HS-5 (cell line): ENCODE data around the gene TBC1D16.
"Not testable (repeated sequence)": the region's sequence is repeated elsewhere in the genome, so short reads cannot be mapped to it uniquely, and the experiment has no call there.

Source experiments
- DNase-seq: peaks from one replicate; pipeline ENCODE4 v3.0.0-alpha.2; 2012; ENCODE audit warnings: low read depth

Gene TBC1D16

DNA sequence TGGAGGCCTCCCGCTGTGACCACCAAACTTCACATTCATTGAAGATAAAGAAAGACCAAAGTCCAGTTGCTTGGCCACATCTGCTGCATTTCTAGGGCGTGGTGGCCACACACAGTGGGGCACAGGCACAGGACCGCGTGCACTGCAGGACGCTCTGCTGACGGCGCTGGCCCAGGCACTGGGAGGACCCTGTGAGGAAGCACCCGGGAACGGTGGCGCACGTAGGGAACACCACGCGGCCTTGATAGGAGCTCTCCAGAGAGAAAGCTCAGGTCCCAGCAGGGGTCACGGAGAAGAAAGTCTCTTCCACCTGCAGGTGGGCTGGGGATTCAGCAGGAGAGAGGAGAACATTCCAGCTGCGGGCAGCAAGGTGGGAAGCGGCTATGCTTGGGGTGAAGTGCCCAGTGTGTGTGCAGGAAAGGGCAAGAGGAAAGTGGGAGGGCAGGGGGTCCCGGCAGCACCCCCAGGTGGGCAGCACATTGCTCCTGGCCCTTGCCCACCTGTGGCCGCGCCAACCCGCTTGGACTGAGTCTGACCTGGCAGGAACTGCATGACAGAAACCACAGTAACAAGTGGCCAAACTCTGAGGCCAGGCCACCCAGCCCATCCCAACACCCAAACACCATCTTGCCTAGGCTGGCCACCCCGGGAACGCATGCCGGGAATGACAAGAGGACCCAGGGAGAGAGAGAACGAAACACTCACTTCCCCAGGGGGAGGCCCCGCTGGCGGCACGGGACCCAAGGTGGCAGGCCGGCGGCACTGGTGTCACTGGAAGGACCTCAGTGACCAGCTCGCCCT is 32.8 kb downstream of the TBC1D16 start:
- no peak for DNase-seq

DNA sequence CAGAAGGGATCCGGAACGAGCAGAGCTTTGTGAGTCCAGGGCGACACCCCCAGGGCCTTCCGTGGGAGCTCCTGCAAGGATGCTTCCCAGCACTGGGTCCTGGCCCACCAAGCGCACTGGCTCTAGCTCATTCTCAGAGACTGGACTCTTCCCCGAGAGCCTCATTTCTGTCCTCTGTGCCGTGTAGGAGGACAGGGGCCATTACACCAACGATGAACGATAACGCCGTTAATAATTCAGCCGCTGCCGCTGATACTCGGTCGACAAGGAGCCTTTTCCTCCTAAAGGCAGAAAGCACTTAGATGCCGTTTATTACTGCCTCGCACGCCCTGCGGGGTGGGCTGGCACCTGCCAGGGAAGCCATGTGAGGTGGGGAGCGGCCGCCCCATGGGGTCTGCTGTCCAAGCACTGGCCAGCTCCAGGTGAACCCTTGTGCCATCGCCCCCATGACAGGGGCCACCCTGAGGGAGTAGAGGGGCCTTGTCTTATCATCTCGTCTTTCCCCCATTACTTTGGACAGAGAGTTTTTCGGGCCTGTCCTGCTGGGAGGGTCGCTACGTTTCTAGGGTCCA is 33.5 kb downstream of the TBC1D16 start:
- no peak for DNase-seq

DNA sequence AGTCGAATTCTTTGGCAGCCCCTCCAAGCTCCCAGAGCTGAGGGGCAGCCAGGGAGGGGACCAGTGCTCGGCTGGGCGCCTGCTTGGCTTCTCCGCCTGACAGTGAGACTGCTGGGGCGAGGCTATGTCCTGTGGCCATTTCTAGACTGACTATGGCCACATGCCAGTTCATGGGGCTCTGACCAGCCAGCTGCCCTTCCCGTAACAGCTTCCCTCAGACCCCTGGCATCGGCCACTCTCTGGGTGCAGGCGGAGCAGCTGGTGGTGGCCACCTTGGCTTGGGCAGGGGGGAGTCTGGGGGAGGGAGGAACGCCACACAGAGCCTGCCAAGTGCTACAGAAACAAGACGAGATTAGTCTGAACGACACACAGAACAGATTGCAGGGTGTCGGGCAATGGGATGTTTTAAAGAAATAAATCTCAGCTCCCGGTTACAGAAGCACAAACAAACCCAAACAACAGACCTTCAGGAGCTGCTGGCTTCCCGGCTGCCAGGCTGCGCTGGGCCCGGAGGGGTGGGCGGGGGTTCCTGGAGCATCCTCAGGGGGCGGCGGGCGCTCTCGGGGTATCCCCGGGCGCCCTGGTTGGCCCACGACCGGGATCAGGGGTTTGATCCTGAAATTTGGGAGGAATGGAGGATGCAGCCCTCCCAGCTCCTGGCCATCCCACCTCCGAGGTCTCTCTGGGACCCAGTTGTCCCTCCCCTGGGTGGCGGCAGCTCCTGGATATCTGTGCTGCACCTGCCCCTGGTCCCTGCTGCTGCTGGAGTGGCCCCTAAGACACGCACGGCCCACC is 34.5 kb downstream of the TBC1D16 start:
- no peak for DNase-seq

DNA sequence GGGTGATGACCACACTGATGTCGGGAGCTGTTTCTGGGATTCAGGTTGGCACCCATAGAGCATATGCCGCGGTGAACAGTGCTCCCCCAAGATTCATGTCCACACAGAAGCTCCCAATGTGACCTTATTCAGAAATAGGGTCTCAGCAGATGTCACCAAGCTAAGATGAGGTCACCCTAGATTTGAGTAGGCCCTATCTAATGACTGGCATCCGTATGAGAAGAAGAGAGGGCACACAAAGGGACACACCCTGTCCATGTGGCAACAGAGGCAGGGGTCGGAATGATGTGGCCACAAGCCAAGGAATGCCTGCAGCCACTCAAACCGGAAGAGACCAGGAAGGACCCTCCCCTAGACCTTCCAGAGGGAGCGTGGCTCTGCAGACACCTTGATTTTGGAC is 35.5 kb downstream of the TBC1D16 start:
- no peak for DNase-seq

DNA sequence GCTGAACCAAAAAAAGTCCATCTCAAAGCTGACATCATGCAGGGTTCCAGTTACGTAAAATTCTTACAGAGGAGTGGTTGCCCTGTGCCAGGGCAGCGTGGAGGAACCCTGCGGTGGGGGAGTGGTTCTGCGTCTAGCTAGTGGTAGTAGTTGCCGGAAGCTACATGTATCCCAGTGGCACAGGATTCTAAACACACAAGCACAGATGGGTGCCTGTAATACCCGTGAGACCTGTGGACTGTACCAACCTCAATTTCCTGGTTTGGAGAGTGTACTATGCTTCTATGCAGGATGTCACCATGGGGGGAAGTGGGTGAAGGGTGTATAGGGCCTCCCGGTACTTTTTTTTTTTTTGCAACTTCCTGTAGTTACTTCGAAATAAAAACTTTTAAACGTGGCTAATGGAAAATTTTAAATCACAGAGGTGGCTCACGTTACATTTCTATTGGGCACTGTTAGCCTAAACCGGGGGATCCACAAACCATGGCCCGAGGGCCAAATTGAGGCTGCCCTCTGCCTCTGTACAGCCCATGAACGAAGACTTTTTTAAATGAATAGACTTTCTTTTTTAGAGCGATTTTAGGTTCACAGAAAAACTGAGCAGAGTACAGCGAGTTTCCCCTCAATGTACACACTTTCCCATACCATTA is 38.5 kb downstream of the TBC1D16 start:
- DNase-seq, result no peak

DNA sequence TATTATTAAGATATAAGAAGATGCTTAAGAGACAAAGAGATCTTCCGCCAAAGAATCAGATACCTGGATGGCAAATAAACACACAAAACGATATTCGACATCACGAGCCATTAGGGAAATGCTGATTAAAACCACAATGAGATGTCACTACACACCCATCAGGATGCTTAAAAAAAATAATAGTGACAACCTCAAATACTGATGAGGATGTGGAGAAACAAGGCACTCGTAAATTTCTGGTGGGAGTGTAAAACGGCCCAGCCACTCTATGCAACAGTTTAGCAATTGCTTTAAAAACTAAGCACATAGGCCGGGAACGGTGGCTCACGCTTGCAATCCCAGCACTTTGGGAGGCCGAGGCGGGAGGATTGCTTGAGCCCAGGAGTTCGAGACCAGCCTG is 39.4 kb downstream of the TBC1D16 start:
- no peak for DNase-seq

DNA sequence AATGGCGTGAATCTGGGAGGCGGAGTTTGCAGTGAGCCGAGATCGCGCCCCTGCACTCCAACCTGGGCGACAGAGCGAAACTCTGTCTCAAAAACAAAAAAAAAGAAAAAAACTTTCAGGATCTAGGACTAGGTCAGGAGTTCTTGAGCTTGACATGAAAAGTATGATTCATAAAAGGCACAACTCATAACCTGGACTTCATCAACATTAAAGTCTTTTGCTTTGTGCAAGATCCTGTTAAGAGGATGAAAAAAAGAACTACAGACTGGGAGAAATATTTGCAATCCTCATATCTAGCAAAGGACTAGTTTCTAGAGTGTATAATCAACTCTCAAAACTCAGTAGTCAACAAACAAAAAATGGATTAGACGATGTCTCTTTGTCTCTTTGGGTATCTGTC is 40.0 kb downstream of the TBC1D16 start:
- DNase-seq, result no peak

DNA sequence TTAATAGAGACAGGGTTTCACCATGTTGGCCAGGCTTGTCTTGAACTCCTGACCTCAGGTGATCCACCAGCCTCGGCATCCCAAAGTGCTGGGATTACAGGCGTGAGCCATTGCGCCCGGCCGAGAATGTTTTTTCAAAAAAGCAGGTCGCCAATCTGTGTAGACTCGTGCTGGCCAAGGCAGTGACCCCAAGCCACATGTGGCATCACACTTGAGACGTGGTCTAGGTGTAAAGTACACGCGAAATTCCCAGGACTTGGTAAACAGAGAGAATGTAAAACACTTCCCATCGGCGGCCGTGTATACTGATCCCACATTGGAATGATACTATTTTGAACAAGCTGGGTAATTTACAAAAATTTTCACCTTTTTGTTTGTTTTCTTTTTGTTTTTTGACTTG is 41.1 kb downstream of the TBC1D16 start:
- no peak for DNase-seq

DNA sequence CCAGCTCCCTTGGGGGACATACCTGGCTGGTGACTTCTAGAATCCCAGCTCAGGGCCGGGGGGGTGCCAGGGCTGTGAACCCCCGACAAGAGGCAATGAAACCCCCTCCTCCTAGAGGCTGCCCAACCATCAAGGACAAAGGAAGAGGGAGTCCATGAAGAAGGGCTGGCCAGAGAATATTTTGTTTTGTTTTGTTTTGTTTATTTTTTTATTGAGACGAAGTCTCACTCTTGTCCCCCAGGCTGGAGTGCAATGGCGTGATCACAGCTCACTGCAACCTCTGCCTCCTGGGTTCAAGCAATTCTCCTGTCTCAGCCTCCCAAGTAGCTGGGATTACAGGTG is 41.5 kb downstream of the TBC1D16 start:
- DNase-seq, result not testable (repeated sequence)

DNA sequence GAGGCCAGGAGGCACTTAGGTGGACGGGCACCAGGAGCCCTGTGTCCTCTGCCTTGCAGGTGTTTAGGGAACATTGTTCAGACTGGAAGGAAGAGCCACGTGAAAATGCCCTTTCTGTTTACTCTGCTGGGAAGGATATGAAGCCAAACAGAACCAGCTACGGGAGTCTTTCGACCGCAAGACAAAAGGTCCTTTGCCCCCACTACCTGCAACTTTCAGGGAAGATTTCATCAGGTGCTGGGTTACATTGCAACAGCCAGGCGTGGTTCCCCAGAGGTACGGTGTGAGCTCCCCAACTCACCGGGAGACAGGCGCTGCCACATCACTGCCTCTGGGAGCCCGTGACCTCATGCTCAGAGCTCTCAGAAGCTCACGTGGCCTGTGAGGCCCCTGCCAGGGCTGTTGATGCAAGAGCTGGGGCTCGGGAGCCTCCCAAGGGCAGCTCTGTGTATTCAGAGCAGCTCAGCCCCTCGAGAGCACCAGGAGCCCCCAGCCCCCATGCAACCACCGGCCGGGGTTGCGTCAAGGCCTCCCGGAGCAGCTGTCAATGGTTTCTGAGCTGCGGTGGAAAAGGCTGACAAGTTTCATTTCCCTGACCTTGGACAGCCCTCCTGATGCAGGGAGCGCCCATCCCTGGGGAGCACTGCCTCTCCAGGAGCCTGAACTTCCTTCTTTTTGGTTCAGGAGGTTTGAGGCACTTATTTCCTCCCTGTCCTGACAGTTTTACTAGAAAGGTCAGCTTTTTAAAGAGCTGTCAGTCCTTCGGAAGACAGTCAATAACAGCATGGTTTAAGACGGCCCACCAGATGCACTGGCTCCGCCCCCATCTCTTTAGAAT is 42.1 kb downstream of the TBC1D16 start:
- DNase-seq, result peak; percentile 56

DNA sequence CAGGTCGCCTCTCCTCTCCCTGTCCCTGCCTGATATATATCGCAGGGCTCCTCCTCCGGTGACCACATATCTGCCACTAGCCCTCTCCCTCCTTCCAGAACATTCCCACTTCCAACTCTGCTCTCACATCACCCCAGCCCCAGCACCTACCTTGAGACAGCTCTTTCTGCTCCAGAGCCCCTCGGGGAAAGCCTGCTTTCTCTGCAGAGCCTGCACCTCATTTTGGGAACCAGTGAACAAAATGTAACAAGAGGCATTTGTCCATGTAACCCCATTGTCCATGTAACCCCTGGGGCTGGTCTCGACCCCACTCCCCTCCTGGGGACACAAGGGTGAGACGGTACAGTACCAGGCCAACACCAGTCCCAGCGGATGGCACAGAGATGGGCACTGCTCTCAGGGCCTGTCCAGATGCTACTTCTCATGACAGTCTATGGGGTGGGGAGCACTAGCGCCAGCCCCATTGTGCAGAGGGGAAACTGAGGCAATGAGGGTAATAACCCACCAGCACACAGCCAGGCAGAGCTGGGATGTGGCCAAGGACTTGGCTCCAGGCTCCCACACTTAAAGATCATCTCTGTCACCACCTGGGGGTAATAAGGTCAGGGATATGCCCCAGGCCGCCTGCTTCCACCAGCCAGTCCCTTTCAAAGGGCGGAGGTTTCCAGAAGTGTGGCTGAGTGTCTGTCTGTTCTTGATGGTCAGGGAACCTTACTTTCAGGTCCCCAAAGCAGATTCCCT is 42.9 kb downstream of the TBC1D16 start:
- DNase-seq, result no peak

DNA sequence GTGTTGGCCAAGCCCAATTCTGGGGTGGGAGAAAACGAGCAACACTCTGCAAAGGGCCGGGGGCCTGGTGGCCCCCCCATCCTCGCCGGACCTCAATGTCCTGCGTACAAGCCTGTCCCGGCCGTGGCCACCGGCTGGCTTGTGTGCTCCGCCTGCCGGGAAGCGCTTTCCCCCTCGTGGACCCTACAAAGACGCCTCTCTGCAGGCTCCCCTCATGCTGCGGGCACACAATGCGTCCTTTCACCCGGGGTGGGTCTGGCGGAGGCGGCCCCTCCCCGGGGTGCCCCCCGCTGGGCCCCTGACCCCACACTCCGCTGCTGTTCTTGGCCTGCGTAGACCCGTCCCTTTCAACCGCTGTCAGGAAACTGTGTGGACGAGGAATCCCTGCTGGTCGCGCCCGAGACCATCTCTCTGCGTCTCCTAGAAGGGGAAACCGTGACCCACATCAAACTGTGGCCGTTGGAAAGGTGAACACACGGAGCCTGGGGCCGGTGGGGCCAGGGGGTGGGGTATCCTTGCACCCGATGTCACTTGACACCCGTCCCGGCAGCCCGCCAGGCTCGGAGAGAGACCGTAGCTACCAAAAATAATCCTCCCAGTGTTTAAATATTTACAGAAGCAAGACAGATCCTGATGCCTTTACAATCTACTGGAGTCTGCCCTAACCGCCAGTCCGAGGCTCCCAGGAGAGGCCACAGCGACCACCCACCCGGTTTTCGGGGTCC is 43.6 kb downstream of the TBC1D16 start:
- no peak for DNase-seq

DNA sequence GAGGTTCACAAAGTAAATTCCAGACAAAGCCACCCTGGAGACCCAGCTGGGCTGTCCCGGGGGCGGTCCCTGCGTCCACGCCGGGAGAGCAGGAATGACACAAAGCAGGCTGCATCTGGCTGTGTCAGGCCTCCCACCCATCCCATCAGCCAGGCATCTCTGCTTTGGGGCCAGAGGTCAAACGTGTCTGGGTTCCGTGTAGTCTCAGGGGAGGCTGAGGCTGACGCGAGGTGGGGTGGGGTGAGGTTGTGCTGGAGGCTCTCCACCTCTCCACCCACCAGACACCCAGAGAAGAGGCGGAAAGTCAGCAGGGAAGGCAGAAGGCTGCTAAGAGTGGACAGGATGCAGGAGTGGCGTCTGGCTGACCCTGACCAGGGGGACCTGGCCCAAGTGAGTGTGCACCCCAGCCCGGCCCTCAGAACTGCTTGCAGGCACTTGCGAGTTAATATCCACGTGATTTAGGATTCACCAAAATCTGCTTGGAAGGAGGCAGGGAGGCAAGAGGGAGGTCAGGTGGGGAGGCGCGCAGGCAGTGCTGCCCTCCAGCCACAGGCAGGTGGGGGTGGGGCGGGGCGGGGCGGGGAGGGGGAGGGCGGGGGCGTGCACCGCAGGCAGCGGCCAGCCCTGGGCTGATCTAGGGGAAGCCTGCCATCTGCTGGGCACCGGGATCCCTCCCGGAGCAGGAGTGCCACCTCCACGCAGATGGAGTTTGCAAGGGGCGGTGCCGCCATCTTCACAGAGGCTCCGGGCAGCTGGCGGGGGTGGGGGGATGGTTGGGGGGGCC is 44.3 kb downstream of the TBC1D16 start:
- no peak for DNase-seq

DNA sequence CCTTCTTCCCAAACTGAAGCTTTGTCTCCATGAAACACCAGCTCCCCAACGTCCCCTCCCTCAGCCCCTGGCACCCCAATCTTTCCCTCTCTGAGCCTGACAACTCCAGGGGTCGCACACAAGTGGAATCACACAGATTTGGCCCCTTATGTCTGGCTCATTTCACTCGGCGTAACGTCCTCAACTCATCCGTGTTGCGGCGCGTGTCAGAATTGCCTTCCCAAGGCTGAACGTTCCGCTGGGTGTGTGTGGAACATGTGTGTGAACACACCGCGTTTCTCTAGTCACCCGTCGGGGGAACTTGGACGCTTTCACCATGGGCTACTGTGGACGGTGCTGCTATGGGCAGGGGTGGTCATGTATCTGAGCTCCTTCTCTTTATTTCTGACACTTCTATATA is 45.0 kb downstream of the TBC1D16 start:
- no peak for DNase-seq

DNA sequence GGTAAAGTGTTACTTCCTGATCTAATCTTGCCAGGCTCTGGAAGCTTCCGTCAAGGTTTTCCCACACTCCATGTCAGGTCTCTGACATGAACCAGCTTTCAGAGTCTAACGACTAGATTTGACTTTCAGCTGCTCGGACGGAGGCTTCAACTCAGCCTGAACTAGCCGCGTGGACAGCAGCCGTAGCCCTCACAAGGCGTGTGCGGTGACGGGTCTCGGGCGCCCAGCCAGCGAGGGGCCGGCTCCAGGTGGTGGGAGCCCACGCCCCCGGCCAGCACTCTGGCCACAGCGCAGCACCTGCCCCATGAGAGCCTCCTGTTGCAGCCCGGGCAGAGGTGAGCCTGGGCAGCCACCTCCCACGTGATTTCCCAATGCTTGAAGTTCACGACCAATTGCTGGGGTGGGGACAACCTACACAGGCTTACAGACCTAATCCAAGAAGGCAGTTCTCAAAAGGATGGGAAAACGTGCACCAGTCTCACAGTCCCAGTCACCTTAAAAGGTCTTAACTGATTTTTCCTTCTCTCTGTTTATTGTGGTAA is 45.5 kb downstream of the TBC1D16 start:
- no peak for DNase-seq

DNA sequence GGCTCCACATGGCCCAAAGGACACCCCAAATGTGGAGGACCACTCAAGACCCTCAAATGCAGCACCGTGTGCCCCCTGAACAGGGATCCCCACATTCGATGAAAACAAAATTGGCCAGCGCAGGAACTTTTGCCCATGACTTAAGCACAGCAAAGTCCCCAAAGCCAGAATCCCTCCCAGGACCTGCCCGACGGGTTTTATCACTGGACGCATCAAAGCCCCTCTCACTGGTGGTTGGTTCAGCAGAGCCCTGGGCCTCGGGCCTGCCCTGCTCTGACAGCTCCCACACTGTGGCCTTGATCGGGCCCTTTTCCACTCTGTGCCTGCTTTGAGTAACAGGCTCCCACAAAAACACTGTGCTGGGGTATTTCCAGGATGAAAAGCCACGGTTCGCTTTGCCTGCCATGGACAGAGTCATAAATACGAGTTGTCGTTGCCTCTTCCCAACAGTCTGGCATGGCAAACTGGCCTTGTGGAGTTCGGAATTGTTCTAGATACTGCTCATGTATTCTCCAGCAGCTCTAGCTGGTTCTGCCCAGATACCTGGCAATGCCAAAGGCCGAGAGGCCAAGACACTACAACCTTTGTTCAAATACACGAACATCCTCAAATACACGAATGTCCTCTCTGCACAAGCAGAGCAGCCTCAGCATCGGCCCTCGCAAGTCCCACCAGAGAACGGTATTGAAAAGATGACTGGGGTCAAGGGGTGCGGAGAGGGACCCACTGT is 46.4 kb downstream of the TBC1D16 start:
- no peak for DNase-seq

DNA sequence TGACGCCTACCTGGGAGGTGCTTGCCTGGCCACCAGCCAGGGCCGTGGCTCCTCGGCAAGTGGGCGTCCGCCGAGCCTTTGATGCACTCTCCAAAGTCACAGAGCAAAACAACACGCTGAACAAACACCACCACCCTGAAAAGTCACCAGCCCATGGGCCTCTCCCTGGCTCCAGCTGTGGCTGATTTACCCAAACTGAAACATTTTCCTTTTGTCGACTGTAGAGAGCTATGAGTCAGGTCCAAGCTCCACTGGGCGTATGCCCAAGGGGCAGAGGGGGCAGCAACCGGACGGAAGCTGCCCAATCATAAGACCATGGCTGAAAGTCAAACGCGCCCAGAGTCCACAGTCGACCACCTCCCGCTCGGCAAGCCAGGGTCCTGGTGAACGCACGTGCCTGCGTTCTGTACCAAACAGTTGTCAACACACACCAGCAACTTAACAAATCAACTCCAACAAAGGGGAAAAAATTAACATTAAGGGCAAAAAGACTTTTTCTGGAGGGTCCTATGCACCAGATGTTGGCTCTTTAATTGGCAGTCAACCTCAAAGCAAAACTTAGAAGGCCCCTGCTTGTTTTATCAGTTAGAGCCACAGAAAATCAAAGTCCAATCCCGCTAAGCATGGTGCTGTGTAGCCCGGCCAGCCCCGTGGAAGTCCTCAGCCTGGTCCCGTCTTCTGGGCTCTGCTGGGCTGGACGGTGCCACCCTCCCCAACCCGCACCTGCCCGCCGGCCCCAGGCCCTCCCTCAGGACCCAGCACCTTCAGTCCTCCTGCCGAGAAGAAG is 47.3 kb downstream of the TBC1D16 start:
- peak; percentile 63 for DNase-seq

DNA sequence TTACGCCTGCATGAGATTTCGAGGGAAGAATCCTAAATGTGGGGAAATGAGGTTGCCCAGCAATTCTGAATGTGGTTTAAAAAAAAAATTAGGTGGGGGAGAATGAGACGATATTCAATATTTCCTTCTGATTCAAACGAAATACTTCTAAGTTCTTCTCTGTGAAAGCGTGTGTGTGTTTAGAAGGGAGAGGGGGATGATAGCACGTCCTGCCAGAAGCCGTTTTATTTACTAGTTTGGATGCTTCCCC is 47.8 kb downstream of the TBC1D16 start:
- no peak for DNase-seq
